NK-92 (cell line): ENCODE results near the gene IFIT2.
"Not testable (repeated sequence)": the region's sequence is repeated elsewhere in the genome, so short reads cannot be mapped to it uniquely, and the experiment has no call there.

Experiments
- DNase-seq: peaks from one replicate; lab custom pipeline; 2025; ENCODE audit not compliant: unreplicated experiment; lab: John Stamatoyannopoulos, UW

Gene IFIT2

DNA sequence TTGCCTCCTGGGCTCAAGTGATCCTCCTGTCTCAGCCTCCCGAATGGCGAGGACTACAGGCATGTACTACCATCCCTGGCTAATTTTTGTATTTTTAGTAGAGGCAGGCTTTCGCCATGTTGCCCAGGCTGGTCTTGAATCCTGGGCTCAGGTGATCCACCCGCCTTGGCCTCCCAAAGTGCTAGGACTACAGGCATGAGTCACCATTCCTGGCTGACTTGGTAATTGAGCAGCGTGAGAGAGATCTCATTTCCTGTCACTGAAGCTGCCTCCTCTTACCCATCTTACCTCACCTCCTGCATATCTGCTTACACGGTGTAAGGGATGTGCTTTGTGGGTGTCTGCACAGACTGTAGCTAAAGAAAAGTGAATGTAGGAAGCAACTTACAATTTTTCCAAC, 35.6 kb downstream of the IFIT2 start:
- DNase-seq = no peak

DNA sequence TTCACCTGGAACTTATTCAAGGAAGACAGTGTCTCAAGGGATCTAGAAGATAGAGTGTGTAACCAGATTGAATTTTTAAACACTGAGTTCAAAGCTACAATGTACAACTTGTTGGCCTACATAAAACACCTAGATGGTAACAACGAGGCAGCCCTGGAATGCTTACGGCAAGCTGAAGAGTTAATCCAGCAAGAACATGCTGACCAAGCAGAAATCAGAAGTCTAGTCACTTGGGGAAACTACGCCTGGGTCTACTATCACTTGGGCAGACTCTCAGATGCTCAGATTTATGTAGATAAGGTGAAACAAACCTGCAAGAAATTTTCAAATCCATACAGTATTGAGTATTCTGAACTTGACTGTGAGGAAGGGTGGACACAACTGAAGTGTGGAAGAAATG, 36.9 kb downstream of the IFIT2 start:
- DNase-seq = no peak

DNA sequence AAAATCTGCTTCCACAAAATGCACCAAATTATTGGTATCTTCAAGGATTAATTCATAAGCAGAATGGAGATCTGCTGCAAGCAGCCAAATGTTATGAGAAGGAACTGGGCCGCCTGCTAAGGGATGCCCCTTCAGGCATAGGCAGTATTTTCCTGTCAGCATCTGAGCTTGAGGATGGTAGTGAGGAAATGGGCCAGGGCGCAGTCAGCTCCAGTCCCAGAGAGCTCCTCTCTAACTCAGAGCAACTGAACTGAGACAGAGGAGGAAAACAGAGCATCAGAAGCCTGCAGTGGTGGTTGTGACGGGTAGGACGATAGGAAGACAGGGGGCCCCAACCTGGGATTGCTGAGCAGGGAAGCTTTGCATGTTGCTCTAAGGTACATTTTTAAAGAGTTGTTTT, 38.0 kb downstream of the IFIT2 start:
- no peak for DNase-seq

DNA sequence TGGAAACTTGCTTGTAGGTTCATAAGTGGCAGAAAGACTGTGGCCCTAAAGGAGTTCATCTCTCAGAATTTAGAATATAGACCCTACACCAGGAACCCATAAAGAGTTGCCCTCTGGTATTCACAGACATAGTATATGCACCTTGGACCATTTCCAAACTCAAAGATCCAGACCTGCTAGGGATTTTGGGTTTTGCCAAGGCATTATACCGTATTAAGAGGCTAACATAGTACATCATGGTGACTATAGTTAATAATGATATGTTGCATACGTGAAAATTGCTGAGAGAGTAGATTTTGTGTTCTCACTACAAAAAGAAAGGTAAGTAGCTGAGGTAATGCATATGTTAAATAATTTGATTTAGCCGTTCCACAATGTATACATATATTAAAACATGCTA, 39.8 kb downstream of the IFIT2 start:
- no peak for DNase-seq

DNA sequence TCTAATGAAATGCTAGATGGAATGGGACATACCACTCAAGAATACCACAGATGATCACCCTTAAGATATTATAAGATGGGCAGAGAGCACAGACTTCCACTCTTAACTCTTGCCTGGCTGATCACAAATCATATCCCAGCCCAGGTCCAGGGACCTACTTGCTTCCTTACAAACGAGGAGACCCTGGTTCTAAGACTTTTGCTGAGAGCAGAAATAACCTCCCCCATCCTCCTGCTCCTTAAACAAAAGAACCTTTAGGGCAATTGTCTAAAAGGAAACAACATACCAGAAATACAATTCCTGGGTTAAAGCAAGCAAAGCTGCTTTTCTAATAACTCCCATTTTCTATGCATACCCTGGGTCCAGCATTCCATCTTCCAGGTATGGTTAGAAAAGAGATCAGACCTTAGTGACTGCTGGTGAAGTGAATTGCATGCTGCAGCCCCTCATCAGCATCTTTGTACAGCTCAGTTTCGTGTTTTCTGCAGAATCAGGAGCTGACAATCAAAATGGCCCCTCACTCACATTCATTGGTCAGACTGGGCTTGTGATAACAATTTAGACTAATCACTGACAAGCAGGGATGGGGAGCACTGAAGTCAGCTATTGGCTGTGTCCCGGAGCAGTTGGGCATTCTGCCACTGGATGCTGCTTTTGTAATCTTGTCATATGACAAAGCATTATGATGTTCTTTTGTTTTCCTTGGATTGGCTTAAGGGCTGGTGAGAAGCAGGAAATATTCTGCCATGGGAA, 40.5 kb downstream of the IFIT2 start:
- DNase-seq = no peak

DNA sequence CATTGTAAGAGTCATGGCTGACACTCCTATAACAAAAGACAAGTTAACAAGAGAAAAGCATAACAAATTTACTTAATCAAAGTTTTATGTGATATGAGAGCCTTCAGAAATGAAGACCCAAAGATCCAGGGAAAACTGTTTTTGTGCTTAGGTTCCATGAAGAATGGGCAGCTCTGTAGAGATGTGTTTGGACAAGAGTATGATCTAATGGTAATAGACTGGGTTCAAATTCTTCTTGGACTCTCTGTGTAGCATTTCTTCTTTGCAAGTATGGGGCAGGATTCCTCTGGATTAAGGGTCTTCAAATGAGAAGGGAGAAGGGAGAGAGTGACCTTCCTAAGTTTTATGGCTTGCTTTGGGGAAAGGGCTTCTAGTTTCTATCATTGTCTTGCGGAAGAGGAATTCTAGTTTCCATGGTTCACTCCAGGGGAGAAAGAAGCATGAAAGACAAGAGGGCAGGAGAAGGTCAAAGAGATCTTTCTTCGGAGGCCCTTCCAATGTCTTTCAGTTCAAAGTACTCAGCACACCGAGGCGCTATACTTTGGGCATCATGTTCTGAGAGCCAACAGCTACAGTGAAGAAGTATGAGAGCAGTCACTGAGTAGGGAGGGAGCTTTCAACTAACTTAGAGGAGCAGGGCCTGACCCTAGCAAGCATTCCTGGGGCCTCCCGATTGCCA, 41.4 kb downstream of the IFIT2 start:
- no peak for DNase-seq

DNA sequence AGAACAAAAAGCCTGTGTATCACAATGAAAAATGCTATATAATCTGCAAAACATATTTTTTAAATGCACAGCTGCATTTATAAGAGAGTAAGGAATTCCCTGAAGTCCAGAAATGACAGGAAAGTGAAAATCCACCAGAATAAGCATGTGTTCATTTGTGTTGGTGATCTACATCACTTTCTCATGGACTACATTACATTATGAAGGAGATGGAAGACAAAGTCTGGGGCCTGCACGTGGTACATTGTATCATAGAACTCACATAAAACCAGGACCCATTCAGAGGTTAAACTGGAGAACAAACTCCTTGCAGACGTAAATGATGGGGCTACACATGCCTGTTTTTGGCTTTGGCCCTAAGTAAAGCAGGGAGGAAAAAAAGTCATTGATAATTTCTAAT, 42.3 kb downstream of the IFIT2 start:
- DNase-seq = no peak

DNA sequence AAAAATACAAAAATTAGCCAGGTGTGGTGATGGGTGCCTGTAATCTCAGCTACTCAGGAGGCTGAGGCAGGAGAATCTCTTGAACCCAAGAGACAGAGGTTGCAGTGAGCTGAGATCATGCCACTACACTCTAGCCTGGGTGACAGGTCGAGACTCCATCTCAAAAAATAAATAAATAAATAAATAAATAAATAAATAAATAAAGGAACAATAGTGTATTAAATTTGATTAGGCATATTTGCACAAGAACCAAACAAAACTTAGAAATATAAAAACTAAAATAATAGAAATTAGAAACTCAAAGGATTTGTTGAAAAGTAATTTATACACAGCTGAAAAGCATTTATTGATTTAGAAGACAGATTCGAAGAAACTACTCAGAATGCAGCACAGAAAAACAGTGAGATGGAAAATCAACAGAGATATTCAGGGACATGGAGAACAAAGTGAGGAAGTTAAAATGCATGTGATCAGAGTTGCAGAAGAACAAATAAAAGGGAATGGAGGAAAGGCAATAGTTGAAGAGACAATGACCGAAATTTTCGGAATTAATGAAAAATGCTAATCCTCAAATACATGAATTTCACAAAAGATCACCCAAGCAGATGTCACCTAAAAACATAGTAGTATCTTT, 43.6 kb downstream of the IFIT2 start:
- no peak for DNase-seq

DNA sequence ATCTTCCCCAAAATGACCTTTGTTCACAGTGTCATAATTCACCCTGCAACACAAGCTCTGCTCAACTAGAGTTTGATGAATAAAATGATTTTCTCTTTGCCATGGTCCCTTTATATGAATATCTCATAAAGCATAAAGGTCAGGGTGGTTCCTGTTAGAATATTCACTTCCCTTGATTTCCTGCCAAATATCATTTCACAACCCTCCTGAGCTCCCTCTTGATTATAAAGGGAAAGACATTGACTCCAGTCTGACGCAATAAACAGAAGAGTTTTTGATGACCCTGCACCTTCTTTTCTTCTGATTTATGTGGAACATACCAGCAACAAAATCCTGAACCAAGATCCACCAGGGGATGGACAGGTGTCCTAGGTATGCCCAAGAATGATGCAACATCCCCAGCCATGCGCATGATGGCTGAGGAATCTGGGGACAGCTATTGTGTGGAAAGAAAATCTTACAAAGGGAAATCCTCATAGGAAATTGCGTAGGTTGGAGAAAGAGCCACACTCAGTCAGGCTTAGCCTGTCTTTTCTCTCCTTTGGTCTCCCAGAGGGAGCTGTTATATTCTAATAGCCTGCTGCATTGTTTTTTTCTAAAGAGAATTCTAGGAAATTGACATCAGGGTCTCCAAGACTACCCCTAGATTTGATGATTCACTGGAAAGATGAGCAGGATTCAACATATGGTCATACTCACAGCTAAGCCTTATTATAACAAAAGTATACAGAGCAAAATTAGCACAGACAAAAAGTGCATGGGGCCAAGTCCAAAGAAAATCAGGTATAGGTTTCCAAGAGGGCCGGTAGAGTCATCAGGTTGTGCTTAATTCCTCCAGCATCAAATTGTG, 44.8 kb downstream of the IFIT2 start:
- no peak for DNase-seq

DNA sequence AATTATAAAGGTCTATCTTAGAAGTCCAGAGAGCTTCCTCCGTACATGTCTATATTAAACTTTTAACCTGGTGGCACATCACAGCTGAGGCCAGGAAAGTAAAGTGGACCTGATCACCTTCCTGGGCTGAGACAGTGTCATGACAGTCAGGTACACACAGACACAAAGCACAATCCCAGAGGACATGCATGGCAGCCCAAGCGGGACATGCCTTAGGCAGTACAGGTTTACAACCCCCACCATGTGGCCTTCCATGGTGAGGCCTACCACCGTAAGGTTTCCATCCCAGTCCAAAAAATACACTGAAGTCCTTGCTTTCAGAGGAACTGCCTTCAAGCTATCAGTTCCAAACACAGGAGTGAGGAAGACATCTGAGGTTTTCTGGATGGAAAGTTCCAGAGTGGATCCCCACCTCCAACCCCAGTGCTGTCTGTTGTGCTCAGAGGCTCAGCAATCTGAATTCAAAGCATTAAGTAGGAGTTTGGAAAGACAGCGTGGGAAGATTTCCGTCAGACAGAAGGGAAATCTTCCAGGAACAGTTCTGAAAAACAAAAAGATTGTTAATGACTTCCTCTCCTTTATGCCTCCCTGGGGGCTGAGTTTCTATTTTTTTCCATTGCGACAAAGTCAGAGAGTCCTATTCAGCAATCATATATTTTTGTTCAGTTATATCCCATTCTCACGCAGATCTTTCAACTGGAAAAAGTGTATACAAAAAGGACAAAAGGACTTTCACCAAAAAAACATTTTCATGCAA, 46.0 kb downstream of the IFIT2 start:
- no peak for DNase-seq

GRCh38 chr10:89348481-89348880, 46.6 kb downstream of the IFIT2 start:
- no peak for DNase-seq

- no peak for DNase-seq
Measured at GRCh38 chr10:89348975-89349374, 47.1 kb downstream of the IFIT2 start.

GRCh38 chr10:89350631-89351315, 48.9 kb downstream of the IFIT2 start:
- not testable (repeated sequence) for DNase-seq

DNA sequence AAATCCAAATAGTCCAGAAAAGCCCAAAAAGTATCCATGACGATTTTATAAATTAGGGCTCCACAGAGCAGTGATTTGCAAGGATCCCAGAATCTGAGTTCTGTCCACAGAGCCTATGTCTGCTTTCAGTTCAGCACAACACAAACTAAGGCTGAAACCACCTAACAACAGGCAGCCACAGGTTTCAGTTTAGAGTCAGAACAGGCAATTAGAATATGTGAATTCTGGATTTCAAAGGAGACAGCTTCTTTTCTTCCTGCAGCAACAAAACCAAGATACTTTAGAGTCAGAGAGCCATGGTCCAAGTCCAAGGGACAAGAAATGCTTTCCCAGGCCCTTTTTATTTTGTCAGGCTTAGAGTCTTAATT, 49.5 kb downstream of the IFIT2 start:
- no peak for DNase-seq

DNA sequence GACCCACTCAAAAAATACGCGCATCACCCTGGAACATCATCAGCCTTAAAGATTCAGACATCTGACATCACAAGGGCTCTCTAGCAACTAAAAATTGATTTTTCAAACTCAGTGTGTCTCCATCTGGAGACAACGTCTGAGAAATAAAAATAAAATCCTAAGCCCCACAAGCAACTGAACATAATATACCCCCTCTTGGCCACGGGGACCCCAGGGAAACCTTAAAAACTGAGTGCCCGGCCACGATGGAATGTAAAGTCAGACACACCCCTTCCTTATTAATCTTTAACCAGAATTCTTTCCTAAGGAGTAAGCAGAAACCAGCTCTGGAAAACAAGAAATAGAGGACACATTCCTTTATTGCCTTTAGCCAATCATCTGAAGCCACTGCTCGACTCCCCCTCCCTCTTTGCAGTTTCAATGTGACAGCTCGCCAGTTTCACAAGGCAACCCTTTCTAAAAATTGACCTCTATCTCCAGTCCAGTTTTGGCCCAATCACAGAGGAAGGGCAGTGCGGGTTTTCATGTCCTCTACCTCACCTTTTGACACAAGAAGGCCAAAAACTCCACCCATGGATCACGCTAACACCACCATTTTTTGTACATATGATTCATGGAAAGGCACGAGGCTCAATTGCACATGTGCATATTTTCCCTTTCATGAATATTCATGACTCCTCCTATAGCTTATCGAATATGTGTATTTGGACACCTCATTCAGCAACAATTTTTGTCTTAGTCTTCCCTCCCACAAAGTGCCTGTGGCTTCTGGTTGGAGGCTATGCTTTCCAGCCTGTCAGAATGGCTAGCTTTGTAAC, 50.1 kb downstream of the IFIT2 start:
- no peak for DNase-seq

DNA sequence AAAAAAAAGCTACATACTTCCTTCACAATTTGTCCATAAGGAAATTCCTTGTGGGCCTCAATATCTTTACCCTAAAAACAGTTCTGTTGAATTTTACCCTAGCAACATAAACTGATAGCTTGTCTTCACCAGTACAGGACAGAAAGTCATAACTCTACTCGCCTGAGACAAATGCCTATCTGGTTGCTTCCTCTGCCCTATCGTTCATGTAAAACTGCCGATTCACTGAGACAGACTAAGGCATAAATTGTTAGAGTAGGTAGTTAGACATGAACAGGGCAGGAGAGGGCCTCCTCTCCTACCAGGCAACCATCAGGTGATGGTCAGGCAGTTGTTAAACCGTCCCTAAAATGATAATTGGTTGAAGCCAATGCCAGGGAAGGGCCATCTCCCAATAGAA, 51.0 kb downstream of the IFIT2 start:
- no peak for DNase-seq

DNA sequence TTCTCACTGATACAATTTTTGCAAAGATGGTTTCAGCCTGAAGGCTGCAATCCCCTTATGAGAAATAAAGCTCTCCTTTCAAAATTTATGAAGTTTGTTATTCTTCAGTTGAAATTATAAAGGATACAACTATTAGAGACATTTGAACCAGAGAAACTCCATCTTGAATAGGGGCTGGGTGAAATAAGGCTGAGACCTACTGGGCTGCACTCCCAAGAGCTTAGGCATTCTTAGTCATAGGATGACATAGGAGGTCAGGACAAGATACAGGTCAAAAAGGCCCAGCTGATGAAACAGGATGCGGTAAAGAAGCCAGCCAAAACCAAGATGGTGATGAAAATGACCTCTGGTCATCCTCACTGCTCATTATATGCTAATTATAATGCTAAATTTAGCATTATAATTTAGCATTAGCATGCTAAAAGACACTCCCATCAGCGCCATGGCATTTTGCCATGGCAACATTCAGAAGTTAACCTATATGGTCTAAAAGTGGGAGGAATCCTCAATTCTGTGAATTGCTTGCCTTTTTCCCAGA, 53.6 kb downstream of the IFIT2 start:
- no peak for DNase-seq

GRCh38 chr10:89357096-89357495, 55.2 kb downstream of the IFIT2 start:
- DNase-seq = no peak

DNA sequence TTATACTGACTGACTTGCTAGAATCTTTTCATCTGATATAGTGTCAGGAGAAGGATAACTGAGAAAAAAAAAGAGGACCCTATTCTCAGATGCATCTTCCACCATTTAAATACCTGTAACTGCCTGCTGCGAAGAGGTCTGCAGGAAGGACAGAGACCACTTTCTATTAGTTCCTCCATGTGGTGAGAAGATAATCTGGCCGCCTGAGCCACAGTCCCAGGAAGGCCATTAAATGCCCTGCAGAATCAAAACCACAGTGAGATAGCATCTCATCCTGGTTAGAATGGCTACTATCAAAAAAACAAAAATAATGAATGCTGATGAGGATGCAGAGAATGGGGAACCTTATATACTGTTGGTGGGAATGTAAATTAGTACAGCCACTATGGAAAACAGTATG, 56.1 kb downstream of the IFIT2 start:
- DNase-seq = no peak
